Pancreas (tissue), 10 donors: ENCODE results near the gene PRIMA1. TPM values are rescaled to one million over a fixed set of nuclear protein-coding genes. Genes with fewer than 3 reads are reported as not detected.

Experiments used
- ATAC-seq, 4 donors: fragments of 200-7000 bp; cut with Tn5 transposase; one replicate each; pipeline versions ENCODE4 v1.8.0 to v1.9.1; 2020; ENCODE audit warnings: mild to moderate bottlenecking in 4 of 4, moderate library complexity in 4 of 4
- DNase-seq, 6 donors: peaks; one replicate each; pipeline ENCODE4 v3.0.0-alpha.2; 2020
- FAIRE-seq: peaks from 2 replicates; lab custom pipeline; 2012; peaks lifted over from hg19 to GRCh38; lab: Jason Lieb, UNC
- H3K27ac ChIP-seq, 4 donors: fragments of 200-600 bp; sonication (generic); 1 replicate in 3 of 4; 2 replicates in 1 of 4; pipeline versions ENCODE4 v1.5.0 to v1.8.0; 2020
- H3K27me3 ChIP-seq, 4 donors: fragments of 200-600 bp; one replicate each; pipeline ENCODE4 v1.8.0; 2021
- H3K36me3 ChIP-seq, 3 donors: fragments of 200-600 bp; sonication (generic) in 1 of 3; one replicate each; pipeline versions ENCODE4 v1.5.0 to v1.8.0; 2020 to 2021
- H3K4me1 ChIP-seq, 3 donors: fragments of 200-600 bp; one replicate each; pipeline ENCODE4 v1.8.0; 2021
- H3K4me3 ChIP-seq, 4 donors: fragments of 200-600 bp; sonication (generic) in 2 of 4; one replicate each; pipeline versions ENCODE4 v1.5.0 to v1.8.0; 2020 to 2021
- H3K9me3 ChIP-seq, 4 donors: fragments of 200-600 bp; one replicate each; pipeline ENCODE4 v1.8.0; 2021
- CTCF ChIP-seq, 4 donors: fragments of 200-600 bp; sonication (generic) in 3 of 4; IDR thresholded peaks; one replicate each; pipeline versions ENCODE4 v1.5.0 to v1.8.0; 2021; ENCODE audit warnings: antibody characterized with exemption in 4 of 4
- WGBS, 2 donors: extraction: QIAGEN DNeasy Blood & Tissue Kit; methylation state at CpG; one replicate each; pipeline ENCODE4 v1.1.7; 2013; 5-methylcytosine and 5-hydroxymethylcytosine counted together
- intact Hi-C, 3 donors: fragments of 100-400 bp; cut with DNase I; formaldehyde crosslinking; loops; one replicate each; pipeline versions ENCODE4 v1.11.1 to v1.14.2; 2022
- polyA plus RNA-seq, 2 donors: library from polyadenylated mRNA; stranded (reverse); fragments of 200-250 nt; gene quantifications; one replicate each; pipeline ENCODE4 v1.2.3, GENCODE V29; 2013
- total RNA-seq, 6 donors: library from RNA; stranded (reverse); fragmentation: NEBNext Ultra II Directional in 4 of 6; extraction: Animal tissue kit (Norgen Biotek cat#: 25700) in 4 of 6; gene quantifications; one replicate each; pipeline versions ENCODE4 v1.2.1 to v1.2.4, GENCODE V29; 2021 to 2023
- donor health status: healthy with polysubstance abuse.
- donor health status: DM: no; HTN: no; CAD: no; lungs with moderate emphysema.
- donor health status: DM: no; HTN: no; CAD: no.
- donor health status: control.
- donor health status: control.
- donor health status: Bipolar disorder and iron deficiency.
- donor health status: DM: yes; HTN: yes; CAD: no.
- donor health status: DM: no; HTN: no; CAD: no.
- donor health status: DM: no; HTN: no; CAD: no.
- donor health status: DM: yes; HTN: yes; CAD: no.

PRIMA1 gene
- total and polyA plus RNA-seq, 8 donors = 0.27 to 0.61 (median 0.33) TPM

- intact Hi-C loops = no loop called here
- FAIRE-seq (no peak), DNase-seq (no peak), ATAC-seq (no peak)
- Histone ChIP-seq H3K27ac (no peak overlapping the region), H3K9me3 (no peaks in the 10 kb centered on the region), H3K27me3 (no peaks in the 10 kb centered on the region), H3K36me3 (no peaks in the 10 kb centered on the region), H3K4me3 (no peak overlapping the region), H3K4me1 (no peaks in the 10 kb centered on the region)
- no peak for TF ChIP-seq CTCF (IDR thresholded peaks at IDR 0.05)
- 75 to 83% methylated on average over 8 of the region's 8 CpGs for WGBS, 2 donors
Observed at GRCh38 chr14:93749076-93749420, 39.2 kb downstream of the PRIMA1 start.

GRCh38 chr14:93748208-93749075, 39.8 kb downstream of the PRIMA1 start:
- Histone ChIP-seq H3K4me1 (no peaks in the 10 kb centered on the region), H3K4me3 (no peak overlapping the region), H3K36me3 (no peaks in the 10 kb centered on the region), H3K27me3 (no peaks in the 10 kb centered on the region), H3K9me3 (no peaks in the 10 kb centered on the region), H3K27ac (no peak overlapping the region)
- no peak for TF ChIP-seq CTCF (IDR thresholded peaks at IDR 0.05)
- WGBS, 2 donors = 31 to 39% methylated on average over 22 to 25 of the region's 25 CpGs
- intact Hi-C loops = no loop called here
- ATAC-seq (no peak), FAIRE-seq (no peak), DNase-seq (no peak)

GRCh38 chr14:93747560-93747959, 40.7 kb downstream of the PRIMA1 start:
- FAIRE-seq = no peak
- intact Hi-C loops = no loop called here

GRCh38 chr14:93747102-93747501, 41.2 kb downstream of the PRIMA1 start:
- H3K36me3 ChIP-seq = no peaks in the 10 kb centered on the region
- H3K27me3 ChIP-seq = no peaks in the 10 kb centered on the region
- no peak for FAIRE-seq
- intact Hi-C loops = no loop called here
- no peak for ATAC-seq
- H3K27ac ChIP-seq = no peak overlapping the region
- no peaks in the 10 kb centered on the region for H3K9me3 ChIP-seq
- no peak for TF ChIP-seq CTCF (IDR thresholded peaks at IDR 0.05)
- no peak overlapping the region for H3K4me3 ChIP-seq
- H3K4me1 ChIP-seq = no peaks in the 10 kb centered on the region
- no peak for DNase-seq
- 67 to 75% methylated on average over 15 of the region's 15 CpGs for WGBS, 2 donors

More at GRCh38 chr14:93747560-93747959, 40.7 kb downstream of the PRIMA1 start:
- Histone ChIP-seq H3K4me1 (no peaks in the 10 kb centered on the region), H3K27me3 (no peaks in the 10 kb centered on the region), H3K36me3 (no peaks in the 10 kb centered on the region), H3K9me3 (no peaks in the 10 kb centered on the region), H3K27ac (no peak overlapping the region), H3K4me3 (no peak overlapping the region)
- ATAC-seq (no peak), DNase-seq (no peak)
- no peak for TF ChIP-seq CTCF (IDR thresholded peaks at IDR 0.05)
- 79 to 85% methylated on average over 1 of the region's 1 CpG for WGBS, 2 donors

GRCh38 chr14:93745603-93746273, 42.5 kb downstream of the PRIMA1 start:
- H3K36me3 ChIP-seq = no peaks in the 10 kb centered on the region
- no peaks in the 10 kb centered on the region for H3K4me1 ChIP-seq
- H3K4me3 ChIP-seq = no peak overlapping the region
- H3K27me3 ChIP-seq = no peaks in the 10 kb centered on the region
- no peak for DNase-seq
- H3K9me3 ChIP-seq = no peaks in the 10 kb centered on the region
- no peak for FAIRE-seq
- no peak for TF ChIP-seq CTCF (IDR thresholded peaks at IDR 0.05)
- intact Hi-C loops = no loop called here
- H3K27ac ChIP-seq = no peak overlapping the region
- ATAC-seq = no peak
- WGBS, 2 donors = 56 to 58% methylated on average over 13 of the region's 13 CpGs
